Measurements from ENCODE around the gene PNPLA8.
A peak's percentile ranks its signal among the peaks of the same experiment; 100 is the strongest.

PNPLA8 gene

GRCh38 chr7:108464743-108465142 is 61.2 kb downstream of the PNPLA8 start:
- DNase-seq: no peak

- DNase-seq: peak in 1 of 2 donors; percentile 12
These were observed 62.3 kb downstream of the PNPLA8 start for GRCh38 chr7:108463613-108464012.

GRCh38 chr7:108461840-108462239 is 64.1 kb downstream of the PNPLA8 start:
- no peak for DNase-seq

- no peak for DNase-seq
These were observed 65.0 kb downstream of the PNPLA8 start for GRCh38 chr7:108460964-108461363.

GRCh38 chr7:108459922-108460551 is 65.9 kb downstream of the PNPLA8 start:
- no peak for DNase-seq

- DNase-seq: no peak
These were observed 68.1 kb downstream of the PNPLA8 start for GRCh38 chr7:108457871-108458270.

GRCh38 chr7:108456845-108457540 is 68.9 kb downstream of the PNPLA8 start:
- DNase-seq: no peak

GRCh38 chr7:108455998-108456677 is 69.8 kb downstream of the PNPLA8 start, which contains the start of gene NRCAM:
TSS of gene NRCAM (minus strand) at chr7:108456436. CDS start at chr7:108240064, 216,372 bp downstream.
- peak; percentile 15 to 26 for DNase-seq

- DNase-seq: no peak
These were observed 70.4 kb downstream of the PNPLA8 start for GRCh38 chr7:108455551-108455997.

- no peak for DNase-seq
These were observed 71.0 kb downstream of the PNPLA8 start for GRCh38 chr7:108454674-108455550.

- DNase-seq: no peak
These were observed 71.6 kb downstream of the PNPLA8 start for GRCh38 chr7:108454317-108454673.

- no peak for DNase-seq
These were observed 72.6 kb downstream of the PNPLA8 start for GRCh38 chr7:108453320-108453719.

GRCh38 chr7:108452707-108453106 is 73.2 kb downstream of the PNPLA8 start:
- DNase-seq: peak in 1 of 2 donors; percentile 10

- DNase-seq: no peak
These were observed 74.6 kb downstream of the PNPLA8 start for GRCh38 chr7:108451296-108451848.

GRCh38 chr7:108450160-108450559 is 75.8 kb downstream of the PNPLA8 start:
- no peak for DNase-seq

GRCh38 chr7:108449521-108449920 is 76.4 kb downstream of the PNPLA8 start:
- DNase-seq: no peak

- no peak for DNase-seq
These were observed 77.1 kb downstream of the PNPLA8 start for GRCh38 chr7:108448584-108449505.

- DNase-seq: no peak
These were observed 83.8 kb downstream of the PNPLA8 start for GRCh38 chr7:108442039-108442568.

GRCh38 chr7:108441392-108441955 is 84.5 kb downstream of the PNPLA8 start:
- DNase-seq: no peak

GRCh38 chr7:108440613-108441012 is 85.3 kb downstream of the PNPLA8 start:
- DNase-seq: no peak

GRCh38 chr7:108436906-108437305 is 89.0 kb downstream of the PNPLA8 start:
- DNase-seq: no peak
